SK-N-SH (cell line): ENCODE data around the gene MARK3. TPM values are rescaled to one million over a fixed set of nuclear protein-coding genes. Genes with fewer than 3 reads are reported as not detected.

Experiments used
- CTCF ChIA-PET: fragments of 300-600, 350-600 bp; formaldehyde crosslinking; extraction: SDS; loops from one replicate; lab custom pipeline; 2021; lab: Yijun Ruan, JAX
- POLR2A ChIA-PET: fragments of 350-600 bp; sonication (Branson Sonifier 250); formaldehyde crosslinking; extraction: SDS; loops from one replicate; lab custom pipeline; 2020; ENCODE audit warnings: antibody characterized with exemption, inconsistent platforms; lab: Yijun Ruan, JAX
- DNase-seq: peaks from one replicate; pipeline ENCODE4 v3.0.0; 2012
- H2AFZ ChIP-seq: fragments of 200-600 bp; sonication (generic); 2 replicates; pipeline ENCODE4 v1.8.1; 2016; ENCODE audit warnings: antibody characterized with exemption, mild to moderate bottlenecking, low read depth
- H3F3A ChIP-seq: fragments of 200-600 bp; sonication (generic); replicated peaks from 2 replicates; pipeline ENCODE3; 2016; ENCODE audit warnings: antibody characterized with exemption, mild to moderate bottlenecking; ENCODE audit not compliant: insufficient read depth
- H3K27ac ChIP-seq, 2 experiments: fragments of 200-500 bp in 1 of 2; fragments of 200-600 bp in 1 of 2; sonication (Bioruptor generic) in 1 of 2; sonication (generic), shearing (Covaris generic) in 1 of 2; 2 replicates each; pipeline versions ENCODE4 v1.5.1 to v1.6.1; 2014 to 2016; ENCODE audit warnings: low read depth in 2 of 2, inconsistent platforms in 1 of 2, low read length in 1 of 2, mild to moderate bottlenecking in 1 of 2, mixed read lengths in 1 of 2
- H3K27me3 ChIP-seq: fragments of 200-600 bp; sonication (generic), shearing (Covaris generic); 2 replicates; pipeline ENCODE4 v1.6.1; 2016; ENCODE audit warnings: mixed run types; ENCODE audit not compliant: insufficient read depth
- H3K36me3 ChIP-seq, 2 experiments: fragments of 200-500 bp in 1 of 2; fragments of 200-600 bp in 1 of 2; sonication (Bioruptor generic) in 1 of 2; sonication (generic) in 1 of 2; replicated peaks in 1 of 2; 2 replicates each; pipeline versions ENCODE3 to v1.5.1; 2014 to 2016; ENCODE audit warnings: low read length in 1 of 2, mild to moderate bottlenecking in 1 of 2; ENCODE audit not compliant: insufficient read depth in 2 of 2, control insufficient read depth in 1 of 2
- H3K4me1 ChIP-seq, 2 experiments: fragments of 200-500 bp in 1 of 2; fragments of 200-600 bp in 1 of 2; sonication (Bioruptor generic) in 1 of 2; sonication (generic), shearing (Covaris generic) in 1 of 2; 2 replicates each; pipeline versions ENCODE4 v1.5.1 to v1.6.1; 2014 to 2016; ENCODE audit warnings: low read depth in 1 of 2, low read length in 1 of 2, mixed run types in 1 of 2; ENCODE audit not compliant: insufficient read depth in 2 of 2, control insufficient read depth in 1 of 2
- H3K4me2 ChIP-seq: fragments of 200-600 bp; sonication (generic), shearing (Covaris generic); 2 replicates; pipeline ENCODE4 v1.6.1; 2017; ENCODE audit warnings: mixed run types
- H3K4me3 ChIP-seq, 2 experiments: fragments of 200-500 bp in 1 of 2; fragments of 200-600 bp in 1 of 2; sonication (Bioruptor generic) in 1 of 2; sonication (generic), shearing (Covaris generic) in 1 of 2; 2 replicates each; pipeline versions ENCODE4 v1.5.1 to v1.8.1; 2014 to 2016; ENCODE audit warnings: low read depth in 2 of 2, inconsistent platforms in 1 of 2, low read length in 1 of 2, mild to moderate bottlenecking in 1 of 2, mixed read lengths in 1 of 2, moderate library complexity in 1 of 2
- H3K79me2 ChIP-seq: fragments of 200-600 bp; sonication (generic); 2 replicates; pipeline ENCODE4 v1.8.1; 2017; ENCODE audit warnings: mild to moderate bottlenecking; ENCODE audit not compliant: insufficient read depth
- H3K9ac ChIP-seq: fragments of 200-600 bp; sonication (generic); 2 replicates; pipeline ENCODE4 v1.6.1; 2017; ENCODE audit warnings: mixed run types
- H3K9me2 ChIP-seq: fragments of 200-600 bp; sonication (generic); 2 replicates; pipeline ENCODE4 v1.6.1; 2017; ENCODE audit warnings: mixed run types
- H3K9me3 ChIP-seq: fragments of 200-600 bp; sonication (generic); 2 replicates; pipeline ENCODE4 v1.6.1; 2017; ENCODE audit warnings: mixed run types, mild to moderate bottlenecking, moderate library complexity
- H4K20me1 ChIP-seq: fragments of 200-600 bp; sonication (generic); 2 replicates; pipeline ENCODE4 v1.6.1; 2017; ENCODE audit warnings: mild to moderate bottlenecking, mixed run types; ENCODE audit not compliant: insufficient read depth
- CHD2 ChIP-seq: fragments of 150-350 bp; IDR thresholded peaks from 2 replicates; pipeline ENCODE4 v1.6.1; 2018; ENCODE audit warnings: low read length; ENCODE audit not compliant: partially characterized antibody
- CTCF ChIP-seq: fragments of 200-600 bp; sonication (generic); IDR thresholded peaks from 2 replicates; pipeline ENCODE4 v1.6.1; 2017; ENCODE audit warnings: antibody characterized with exemption, mild to moderate bottlenecking, moderate library complexity
- EZH2phosphoT487 ChIP-seq: fragments of 200-600 bp; sonication (generic); IDR thresholded peaks from 2 replicates; pipeline ENCODE4 v1.6.1; 2017; ENCODE audit warnings: low read depth, mixed run types, mild to moderate bottlenecking, antibody characterized with exemption, moderate library complexity, borderline replicate concordance
- FOSL2 ChIP-seq: IDR thresholded peaks from 2 replicates; pipeline ENCODE4 v1.4.0; 2012; ENCODE audit warnings: low read depth, mild to moderate bottlenecking, moderate library complexity, borderline replicate concordance
- FOXJ3 ChIP-seq: sonication (generic); formaldehyde crosslinking; IDR thresholded peaks from 2 replicates; pipeline ENCODE4 v1.5.1; 2020; ENCODE audit warnings: mild to moderate bottlenecking, missing genetic modification reagents
- GATA2 ChIP-seq: sonication (generic); formaldehyde crosslinking; IDR thresholded peaks from 2 replicates; pipeline ENCODE4 v1.5.0; 2020; ENCODE audit warnings: mild to moderate bottlenecking, missing genetic modification reagents
- MEF2A ChIP-seq: IDR thresholded peaks from 2 replicates; pipeline ENCODE4 v1.4.0; 2012; ENCODE audit warnings: low read depth, borderline replicate concordance
- POLR2AphosphoS5 ChIP-seq: IDR thresholded peaks from 2 replicates; pipeline ENCODE4 v1.6.1; 2012; ENCODE audit warnings: low read depth, low read length
- RAD21 ChIP-seq: IDR thresholded peaks from 2 replicates; pipeline ENCODE4 v1.6.1; 2012; ENCODE audit warnings: mild to moderate bottlenecking, low read length
- RXRA ChIP-seq: IDR thresholded peaks from 2 replicates; pipeline ENCODE4 v1.4.0; 2012; ENCODE audit warnings: low read depth, mild to moderate bottlenecking, borderline replicate concordance
- SMC3 ChIP-seq: IDR thresholded peaks from 2 replicates; pipeline ENCODE4 v1.6.1; 2012; ENCODE audit warnings: low read depth, low read length, improper control_type of control experiment
- TAF1 ChIP-seq: IDR thresholded peaks from 2 replicates; pipeline ENCODE4 v1.6.1; 2012; ENCODE audit warnings: low read depth, mild to moderate bottlenecking, low read length, moderate library complexity, borderline replicate concordance
- TEAD4 ChIP-seq: IDR thresholded peaks from 2 replicates; pipeline ENCODE4 v1.4.0; 2012; ENCODE audit warnings: mild to moderate bottlenecking, borderline replicate concordance; ENCODE audit not compliant: insufficient read depth
- USF2 ChIP-seq: fragments of 150-350 bp; IDR thresholded peaks from 2 replicates; pipeline ENCODE4 v1.6.1; 2017; ENCODE audit warnings: antibody characterized with exemption, low read length, low read depth, borderline replicate concordance
- ZBTB33 ChIP-seq: IDR thresholded peaks from 2 replicates; pipeline ENCODE4 v1.4.0; 2012; ENCODE audit warnings: low read depth, borderline replicate concordance
- WGBS: methylation state at CpG from one replicate; pipeline ENCODE4 v1.1.6; 2017; ENCODE audit warnings: low lambda C conversion rate; 5-methylcytosine and 5-hydroxymethylcytosine counted together
- polyA plus RNA-seq, 3 experiments: library from polyadenylated mRNA; depleted of rRNA; stranded (reverse); fragments of >200 nt; gene quantifications; 2 replicates each; pipeline ENCODE4 v1.2.3, GENCODE V29; 2012
- TF ChIP-seq, protein P1 (sequence below): IDR thresholded peaks from 2 replicates; pipeline ENCODE4 v1.4.0; 2012; ENCODE audit warnings: low read depth

The MARK3 gene
- polyA plus RNA-seq, 1 of the 3 experiments (the other 2 are of a cell fraction) = 73.4 TPM

- Histone ChIP-seq H3F3A (peaks cover 19% of the 10 kb centered on the region), H3K79me2 (peaks cover 16% of the 10 kb centered on the region; the same call in 1 of the 2 replicates), H3K27ac (no peak overlapping the region), H3K9me2 (no peaks in the 10 kb centered on the region), H3K36me3 (peaks cover 53 to 60% of the 10 kb centered on the region in 2 experiments), H3K4me1 (peaks cover 0 to 6% of the 10 kb centered on the region in 2 experiments; a peak in 1 of 4 replicates), H3K4me3 (0 out of 4 replicates have a peak overlapping the region, but pooled peaks of 1 of the 2 experiments have one; percentile 16), H4K20me1 (no peaks in the 10 kb centered on the region), H3K9ac (no peak overlapping the region), H3K27me3 (no peaks in the 10 kb centered on the region), H3K9me3 (no peaks in the 10 kb centered on the region), H3K4me2 (no peak overlapping the region), H2AFZ (no peak overlapping the region)
- CTCF ChIA-PET = interaction anchor here (0.5 to 9.3 kb wide), 34 partner anchors 9 to 363 kb away, joined by 3 to 120 read pairs (median 4); partner anchors contain the start of genes CKB and TRMT61A
- POLR2A ChIA-PET = interaction anchor here (0.8 kb wide), 1 partner anchor 9 kb away, joined by 4 read pairs; no protein-coding TSS in a partner anchor
- TF ChIP-seq RAD21 (peak; percentile 78), SMC3 (peak; percentile 76), EZH2phosphoT487 (no peak), CHD2 (peak; percentile 23), CTCF (peak; percentile 97)
- 50% methylated on average over 16 of the region's 17 CpGs for WGBS
- peak; percentile 84 for DNase-seq
These were observed 115.2 kb downstream of the MARK3 start for GRCh38 chr14:103500148-103500990.

DNA sequence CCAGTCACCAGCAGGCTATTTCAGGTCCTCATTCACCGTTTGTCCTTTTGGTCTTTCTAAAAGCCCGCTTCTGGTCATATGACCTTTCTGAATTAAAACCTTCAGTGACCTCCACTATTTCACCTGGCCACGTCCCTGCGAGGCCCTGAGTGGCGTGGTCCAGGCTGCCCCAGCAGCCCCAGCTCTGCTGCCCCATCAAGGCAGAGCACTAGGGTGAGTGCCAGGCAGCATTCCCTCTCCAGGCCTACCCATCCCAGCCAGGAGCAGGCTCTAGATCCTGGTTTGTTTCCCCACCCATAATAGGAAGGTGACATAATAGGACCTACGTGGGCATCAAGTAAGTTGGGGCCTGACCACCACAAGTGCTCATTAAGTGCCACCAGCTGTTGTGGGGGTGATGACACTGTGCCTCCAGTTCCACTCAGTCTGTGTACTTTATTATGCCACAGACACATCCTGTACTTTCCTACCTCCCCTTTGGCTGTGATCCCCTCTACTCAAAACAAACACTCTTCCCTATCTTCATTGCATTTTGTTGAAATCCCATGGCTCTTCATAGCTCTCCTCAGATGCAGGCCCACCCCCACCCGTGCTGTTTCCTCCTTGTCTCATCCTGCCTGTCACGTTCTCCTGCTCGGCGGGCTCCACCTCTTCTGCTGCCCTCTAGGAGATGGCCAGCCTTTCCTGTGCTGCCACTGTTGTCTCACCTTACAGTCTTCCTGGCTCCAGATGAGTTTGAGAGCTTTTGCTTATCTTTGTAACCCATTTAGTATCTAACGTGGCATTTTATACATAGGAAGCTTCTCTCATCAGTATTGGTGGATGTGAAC is 116.0 kb downstream of the MARK3 start:
- CTCF ChIA-PET = interaction anchor here (0.8 to 9.3 kb wide), 9 partner anchors 9 to 63 kb away, joined by 3 to 120 read pairs (median 7); partner anchors contain the start of gene TRMT61A
- WGBS = 90% methylated on average over 11 of the region's 11 CpGs
- Histone ChIP-seq H3K27me3 (no peaks in the 10 kb centered on the region), H3F3A (peaks cover 19% of the 10 kb centered on the region), H3K9me3 (no peaks in the 10 kb centered on the region), H3K9ac (no peak overlapping the region), H2AFZ (no peak overlapping the region), H4K20me1 (no peaks in the 10 kb centered on the region), H3K36me3 (peaks cover 52 to 55% of the 10 kb centered on the region in 2 experiments), H3K4me3 (no peak overlapping the region), H3K4me2 (no peak overlapping the region), H3K27ac (no peak overlapping the region; a peak in 1 of 4 replicates), H3K9me2 (no peaks in the 10 kb centered on the region), H3K4me1 (peaks cover 0 to 6% of the 10 kb centered on the region in 2 experiments; a peak in 1 of 4 replicates), H3K79me2 (peaks cover 16% of the 10 kb centered on the region; the same call in 1 of the 2 replicates)
- TF ChIP-seq GATA2 (CRISPR knock-in tag) (no peak), TAF1 (no peak), SMC3 (no peak), FOXJ3 (no peak), USF2 (no peak), MEF2A (no peak), RXRA (no peak), POLR2AphosphoS5 (no peak), FOSL2 (no peak), ZBTB33 (no peak), EZH2phosphoT487 (no peak), TEAD4 (no peak)
- TF ChIP-seq, protein P1, sequence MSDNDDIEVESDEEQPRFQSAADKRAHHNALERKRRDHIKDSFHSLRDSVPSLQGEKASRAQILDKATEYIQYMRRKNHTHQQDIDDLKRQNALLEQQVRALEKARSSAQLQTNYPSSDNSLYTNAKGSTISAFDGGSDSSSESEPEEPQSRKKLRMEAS = no peak
- no peak for DNase-seq
- POLR2A ChIA-PET = no interaction called here
